Fibroblast of lung (primary cell): ENCODE data around the gene TCP1.

ENCODE experiments used
- CTCF ChIP-seq, 2 donors: IDR thresholded peaks in 1 of 2; conservative IDR thresholded peaks in 1 of 2; 1 replicate in 1 of 2; 2 replicates in 1 of 2; pipeline ENCODE4 v1.5.1; 2011 to 2012; ENCODE audit warnings: low read length in 2 of 2, control low read depth in 1 of 2, inconsistent platforms in 1 of 2, low read depth in 1 of 2, mild to moderate bottlenecking in 1 of 2
- EZH2 ChIP-seq: IDR thresholded peaks from 2 replicates; pipeline ENCODE4 v1.5.1; 2012; ENCODE audit warnings: low read length, control low read depth, mild to moderate bottlenecking; ENCODE audit errors: missing control alignments

GRCh38 chr6:159790149-159790955, 950 bp upstream of the TCP1 start, which contains the start of gene MRPL18:
- TF ChIP-seq CTCF (conservative IDR thresholded peaks at IDR 0.05 in 1 of 2, IDR thresholded peaks at IDR 0.05 in 1 of 2; ENCODE audit: low read depth in 1 of 2, low read length in 2 of 2) (no peak), EZH2 (no peak)
